CD4-positive, alpha-beta T cell treated with Interleukin-21 for 1 hour (primary cell): Measurements from ENCODE around the gene SIGLEC10.

Experiments
- DNase-seq: peaks from one replicate; pipeline ENCODE4 v3.0.0-alpha.2; 2020

Gene SIGLEC10

DNA sequence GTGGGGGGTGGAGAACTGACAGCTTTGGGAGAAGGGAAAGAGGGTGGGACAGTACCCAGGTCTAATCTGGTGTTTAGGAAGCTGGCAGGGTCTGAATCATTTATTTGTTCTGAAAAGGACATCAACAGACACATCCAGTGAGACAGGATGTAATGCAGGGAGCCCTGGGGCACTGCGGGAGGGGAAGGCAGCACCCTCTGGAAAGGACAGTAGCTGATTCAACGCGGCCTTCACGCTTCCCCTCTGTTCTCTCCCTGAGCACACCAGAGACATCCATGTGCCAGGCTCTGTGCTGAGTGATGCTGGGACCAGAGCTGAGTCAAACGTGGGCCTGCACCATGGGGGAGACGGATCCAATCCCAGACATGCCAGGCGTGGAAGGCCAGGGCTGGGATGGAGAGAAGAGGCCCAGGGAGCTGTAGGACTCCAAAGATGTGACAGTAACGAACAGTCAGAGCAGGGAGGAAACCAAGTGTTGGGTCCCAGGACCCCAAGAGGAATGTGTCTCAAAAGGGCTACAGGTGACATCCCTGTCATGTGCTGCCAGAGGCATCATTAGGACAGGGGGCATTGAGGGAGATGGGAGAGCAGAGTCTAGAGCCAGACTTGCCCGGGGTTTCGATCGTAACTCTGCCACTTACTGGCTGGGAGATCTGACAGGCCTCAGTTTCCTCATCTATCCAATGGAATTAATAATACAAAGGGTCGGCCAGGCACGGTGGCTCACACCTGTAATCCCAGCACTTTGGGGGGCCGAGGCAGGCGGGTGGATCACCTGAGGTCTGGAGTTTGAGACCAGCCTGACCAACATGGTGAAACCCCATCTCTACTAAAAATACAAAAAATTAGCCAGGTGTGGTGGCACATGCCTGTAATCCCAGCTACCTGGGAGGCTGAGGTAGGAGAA is 53.0 kb downstream of the SIGLEC10 start:
- no peak for DNase-seq

DNA sequence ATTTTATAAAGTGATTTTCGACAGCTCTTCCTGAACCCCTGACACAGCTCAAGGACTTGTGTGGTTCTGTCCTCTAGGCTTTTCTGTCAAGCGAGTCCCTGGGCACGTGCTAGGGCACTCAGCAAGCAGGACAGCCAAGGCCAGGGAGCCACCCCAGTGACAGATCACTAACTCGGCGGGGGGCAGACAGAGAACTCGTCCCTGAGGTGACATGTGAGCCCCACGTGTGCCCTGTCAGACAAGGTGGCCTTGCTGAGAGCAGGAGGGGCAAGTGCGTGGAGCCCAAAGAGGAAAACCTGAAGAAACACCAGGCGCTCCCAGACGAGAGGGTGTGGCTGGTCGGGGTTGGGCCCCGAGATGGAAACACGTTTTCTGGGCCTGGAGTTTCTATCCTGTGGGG is 56.2 kb downstream of the SIGLEC10 start:
- DNase-seq, result no peak
